SK-N-SH (cell line): ENCODE data around the gene SLIT1. TPM values are rescaled to one million over a fixed set of nuclear protein-coding genes. Genes with fewer than 3 reads are reported as not detected.

ENCODE experiments used
- CTCF ChIA-PET: fragments of 300-600, 350-600 bp; formaldehyde crosslinking; extraction: SDS; loops from one replicate; lab custom pipeline; 2021; lab: Yijun Ruan, JAX
- POLR2A ChIA-PET: fragments of 350-600 bp; sonication (Branson Sonifier 250); formaldehyde crosslinking; extraction: SDS; loops from one replicate; lab custom pipeline; 2020; ENCODE audit warnings: antibody characterized with exemption, inconsistent platforms; lab: Yijun Ruan, JAX
- DNase-seq: peaks from one replicate; pipeline ENCODE4 v3.0.0; 2012
- H2AFZ ChIP-seq: fragments of 200-600 bp; sonication (generic); 2 replicates; pipeline ENCODE4 v1.8.1; 2016; ENCODE audit warnings: antibody characterized with exemption, mild to moderate bottlenecking, low read depth
- H3F3A ChIP-seq: fragments of 200-600 bp; sonication (generic); replicated peaks from 2 replicates; pipeline ENCODE3; 2016; ENCODE audit warnings: antibody characterized with exemption, mild to moderate bottlenecking; ENCODE audit not compliant: insufficient read depth
- H3K27ac ChIP-seq, 2 experiments: fragments of 200-500 bp in 1 of 2; fragments of 200-600 bp in 1 of 2; sonication (Bioruptor generic) in 1 of 2; sonication (generic), shearing (Covaris generic) in 1 of 2; 2 replicates each; pipeline versions ENCODE4 v1.5.1 to v1.6.1; 2014 to 2016; ENCODE audit warnings: low read depth in 2 of 2, inconsistent platforms in 1 of 2, low read length in 1 of 2, mild to moderate bottlenecking in 1 of 2, mixed read lengths in 1 of 2
- H3K27me3 ChIP-seq: fragments of 200-600 bp; sonication (generic), shearing (Covaris generic); 2 replicates; pipeline ENCODE4 v1.6.1; 2016; ENCODE audit warnings: mixed run types; ENCODE audit not compliant: insufficient read depth
- H3K36me3 ChIP-seq, 2 experiments: fragments of 200-500 bp in 1 of 2; fragments of 200-600 bp in 1 of 2; sonication (Bioruptor generic) in 1 of 2; sonication (generic) in 1 of 2; replicated peaks in 1 of 2; 2 replicates each; pipeline versions ENCODE3 to v1.5.1; 2014 to 2016; ENCODE audit warnings: low read length in 1 of 2, mild to moderate bottlenecking in 1 of 2; ENCODE audit not compliant: insufficient read depth in 2 of 2, control insufficient read depth in 1 of 2
- H3K4me1 ChIP-seq, 2 experiments: fragments of 200-500 bp in 1 of 2; fragments of 200-600 bp in 1 of 2; sonication (Bioruptor generic) in 1 of 2; sonication (generic), shearing (Covaris generic) in 1 of 2; 2 replicates each; pipeline versions ENCODE4 v1.5.1 to v1.6.1; 2014 to 2016; ENCODE audit warnings: low read depth in 1 of 2, low read length in 1 of 2, mixed run types in 1 of 2; ENCODE audit not compliant: insufficient read depth in 2 of 2, control insufficient read depth in 1 of 2
- H3K4me2 ChIP-seq: fragments of 200-600 bp; sonication (generic), shearing (Covaris generic); 2 replicates; pipeline ENCODE4 v1.6.1; 2017; ENCODE audit warnings: mixed run types
- H3K4me3 ChIP-seq, 2 experiments: fragments of 200-500 bp in 1 of 2; fragments of 200-600 bp in 1 of 2; sonication (Bioruptor generic) in 1 of 2; sonication (generic), shearing (Covaris generic) in 1 of 2; 2 replicates each; pipeline versions ENCODE4 v1.5.1 to v1.8.1; 2014 to 2016; ENCODE audit warnings: low read depth in 2 of 2, inconsistent platforms in 1 of 2, low read length in 1 of 2, mild to moderate bottlenecking in 1 of 2, mixed read lengths in 1 of 2, moderate library complexity in 1 of 2
- H3K79me2 ChIP-seq: fragments of 200-600 bp; sonication (generic); 2 replicates; pipeline ENCODE4 v1.8.1; 2017; ENCODE audit warnings: mild to moderate bottlenecking; ENCODE audit not compliant: insufficient read depth
- H3K9ac ChIP-seq: fragments of 200-600 bp; sonication (generic); 2 replicates; pipeline ENCODE4 v1.6.1; 2017; ENCODE audit warnings: mixed run types
- H3K9me2 ChIP-seq: fragments of 200-600 bp; sonication (generic); 2 replicates; pipeline ENCODE4 v1.6.1; 2017; ENCODE audit warnings: mixed run types
- H3K9me3 ChIP-seq: fragments of 200-600 bp; sonication (generic); 2 replicates; pipeline ENCODE4 v1.6.1; 2017; ENCODE audit warnings: mixed run types, mild to moderate bottlenecking, moderate library complexity
- H4K20me1 ChIP-seq: fragments of 200-600 bp; sonication (generic); 2 replicates; pipeline ENCODE4 v1.6.1; 2017; ENCODE audit warnings: mild to moderate bottlenecking, mixed run types; ENCODE audit not compliant: insufficient read depth
- CTCF ChIP-seq: fragments of 200-600 bp; sonication (generic); IDR thresholded peaks from 2 replicates; pipeline ENCODE4 v1.6.1; 2017; ENCODE audit warnings: antibody characterized with exemption, mild to moderate bottlenecking, moderate library complexity
- FOSL2 ChIP-seq: IDR thresholded peaks from 2 replicates; pipeline ENCODE4 v1.4.0; 2012; ENCODE audit warnings: low read depth, mild to moderate bottlenecking, moderate library complexity, borderline replicate concordance
- GABPA ChIP-seq: IDR thresholded peaks from 2 replicates; pipeline ENCODE4 v1.4.0; 2012; ENCODE audit warnings: low read depth, mild to moderate bottlenecking
- IRF3 ChIP-seq: fragments of 150-350 bp; IDR thresholded peaks from 2 replicates; pipeline ENCODE4 v1.6.1; 2016; ENCODE audit warnings: mild to moderate bottlenecking, low read depth, low read length
- JUND ChIP-seq: IDR thresholded peaks from 2 replicates; pipeline ENCODE4 v1.4.0; 2012
- MXI1 ChIP-seq: IDR thresholded peaks from 2 replicates; pipeline ENCODE4 v1.6.1; 2012; ENCODE audit warnings: mild to moderate bottlenecking, low read depth, low read length, improper control_type of control experiment
- NFIC ChIP-seq: IDR thresholded peaks from 2 replicates; pipeline ENCODE4 v1.4.0; 2012; ENCODE audit warnings: borderline replicate concordance
- NRF1 ChIP-seq: IDR thresholded peaks from 2 replicates; pipeline ENCODE4 v1.6.1; 2012; ENCODE audit warnings: low read depth, mild to moderate bottlenecking, low read length
- RAD21 ChIP-seq: IDR thresholded peaks from 2 replicates; pipeline ENCODE4 v1.6.1; 2012; ENCODE audit warnings: mild to moderate bottlenecking, low read length
- RFX5 ChIP-seq: IDR thresholded peaks from 2 replicates; pipeline ENCODE4 v1.6.1; 2012; ENCODE audit warnings: mild to moderate bottlenecking, improper control_type of control experiment, low read length
- SMC3 ChIP-seq: IDR thresholded peaks from 2 replicates; pipeline ENCODE4 v1.6.1; 2012; ENCODE audit warnings: low read depth, low read length, improper control_type of control experiment
- TAF1 ChIP-seq: IDR thresholded peaks from 2 replicates; pipeline ENCODE4 v1.6.1; 2012; ENCODE audit warnings: low read depth, mild to moderate bottlenecking, low read length, moderate library complexity, borderline replicate concordance
- TCF12 ChIP-seq: IDR thresholded peaks from 2 replicates; pipeline ENCODE4 v1.4.0; 2012
- YY1 ChIP-seq: IDR thresholded peaks from 2 replicates; pipeline ENCODE4 v1.4.0; 2012; ENCODE audit warnings: low read depth, mild to moderate bottlenecking
- WGBS: methylation state at CpG from one replicate; pipeline ENCODE4 v1.1.6; 2017; ENCODE audit warnings: low lambda C conversion rate; 5-methylcytosine and 5-hydroxymethylcytosine counted together
- polyA plus RNA-seq, 3 experiments: library from polyadenylated mRNA; depleted of rRNA; stranded (reverse); fragments of >200 nt; gene quantifications; 2 replicates each; pipeline ENCODE4 v1.2.3, GENCODE V29; 2012
- TF ChIP-seq, protein P1 (sequence below): IDR thresholded peaks from 2 replicates; pipeline ENCODE4 v1.6.1; 2012; ENCODE audit warnings: mild to moderate bottlenecking, low read depth, low read length, moderate library complexity

SLIT1 gene
- polyA plus RNA-seq, 1 of the 3 experiments (the other 2 are of a cell fraction), result 0.05 TPM

DNA sequence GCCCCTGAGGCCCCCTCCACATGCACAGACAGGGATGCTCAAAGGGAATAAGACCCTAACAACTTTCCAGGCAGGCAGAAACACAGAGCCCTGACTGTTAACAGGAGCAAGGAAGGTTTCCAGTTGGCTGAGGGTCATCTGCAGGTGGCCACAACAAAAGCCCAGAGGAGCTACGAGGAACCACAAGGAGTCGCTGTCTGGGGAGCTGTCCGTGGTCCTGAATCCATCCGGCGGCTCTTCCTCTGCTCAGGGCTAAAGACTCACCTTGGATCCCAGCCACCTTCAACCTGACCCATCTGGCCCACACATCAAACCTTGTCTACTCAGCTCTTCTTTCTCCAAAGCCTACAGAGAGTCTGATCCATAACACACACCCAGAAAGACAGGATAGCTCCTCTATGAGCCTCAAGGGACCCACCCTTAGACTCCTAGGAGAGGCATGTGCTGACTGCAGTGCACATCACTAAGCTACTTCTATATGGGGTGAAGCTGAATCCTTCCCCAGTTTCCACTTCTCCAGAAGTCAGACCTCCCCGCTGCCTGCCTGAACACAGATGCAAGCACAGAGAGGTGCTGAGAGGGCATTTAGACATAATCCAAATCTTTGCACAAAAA lies 104.0 kb downstream of the SLIT1 start:
- no peak overlapping the region for H3K9ac ChIP-seq
- H3K27ac ChIP-seq, result no peak overlapping the region
- H3K79me2 ChIP-seq, result no peaks in the 10 kb centered on the region
- peaks cover 9% of the 10 kb centered on the region for H3K27me3 ChIP-seq
- no peak overlapping the region for H2AFZ ChIP-seq
- H3K4me2 ChIP-seq, result no peak overlapping the region
- POLR2A ChIA-PET, result interaction anchor here (0.7 kb wide), 1 partner anchor 129 kb away, joined by 3 read pairs; no protein-coding TSS in a partner anchor
- no peaks in the 10 kb centered on the region for H3K4me1 ChIP-seq
- no peaks in the 10 kb centered on the region for H3K9me2 ChIP-seq
- H4K20me1 ChIP-seq, result no peaks in the 10 kb centered on the region
- DNase-seq, result no peak
- TF ChIP-seq, protein P1, sequence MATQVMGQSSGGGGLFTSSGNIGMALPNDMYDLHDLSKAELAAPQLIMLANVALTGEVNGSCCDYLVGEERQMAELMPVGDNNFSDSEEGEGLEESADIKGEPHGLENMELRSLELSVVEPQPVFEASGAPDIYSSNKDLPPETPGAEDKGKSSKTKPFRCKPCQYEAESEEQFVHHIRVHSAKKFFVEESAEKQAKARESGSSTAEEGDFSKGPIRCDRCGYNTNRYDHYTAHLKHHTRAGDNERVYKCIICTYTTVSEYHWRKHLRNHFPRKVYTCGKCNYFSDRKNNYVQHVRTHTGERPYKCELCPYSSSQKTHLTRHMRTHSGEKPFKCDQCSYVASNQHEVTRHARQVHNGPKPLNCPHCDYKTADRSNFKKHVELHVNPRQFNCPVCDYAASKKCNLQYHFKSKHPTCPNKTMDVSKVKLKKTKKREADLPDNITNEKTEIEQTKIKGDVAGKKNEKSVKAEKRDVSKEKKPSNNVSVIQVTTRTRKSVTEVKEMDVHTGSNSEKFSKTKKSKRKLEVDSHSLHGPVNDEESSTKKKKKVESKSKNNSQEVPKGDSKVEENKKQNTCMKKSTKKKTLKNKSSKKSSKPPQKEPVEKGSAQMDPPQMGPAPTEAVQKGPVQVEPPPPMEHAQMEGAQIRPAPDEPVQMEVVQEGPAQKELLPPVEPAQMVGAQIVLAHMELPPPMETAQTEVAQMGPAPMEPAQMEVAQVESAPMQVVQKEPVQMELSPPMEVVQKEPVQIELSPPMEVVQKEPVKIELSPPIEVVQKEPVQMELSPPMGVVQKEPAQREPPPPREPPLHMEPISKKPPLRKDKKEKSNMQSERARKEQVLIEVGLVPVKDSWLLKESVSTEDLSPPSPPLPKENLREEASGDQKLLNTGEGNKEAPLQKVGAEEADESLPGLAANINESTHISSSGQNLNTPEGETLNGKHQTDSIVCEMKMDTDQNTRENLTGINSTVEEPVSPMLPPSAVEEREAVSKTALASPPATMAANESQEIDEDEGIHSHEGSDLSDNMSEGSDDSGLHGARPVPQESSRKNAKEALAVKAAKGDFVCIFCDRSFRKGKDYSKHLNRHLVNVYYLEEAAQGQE, result peak; percentile 99
- peak; percentile 19; the same call in 1 of the 2 replicates for TF ChIP-seq SMC3
- peak; percentile 51 for TF ChIP-seq CTCF
- no peak for TF ChIP-seq IRF3
- no peak for TF ChIP-seq JUND
- TF ChIP-seq, all 33 proteins: peak for 3
- CTCF ChIA-PET, result interaction anchor here (1.0 to 21.7 kb wide), 4 partner anchors 9 to 122 kb away, joined by 3 to 894 read pairs (median 112); partner anchors contain the start of gene SLIT1
- H3K36me3 ChIP-seq, result no peaks in the 10 kb centered on the region
- no peak overlapping the region; a peak in 1 of 4 replicates for H3K4me3 ChIP-seq
- WGBS, result 74% methylated on average over 6 of the region's 6 CpGs
- no peaks in the 10 kb centered on the region for H3F3A ChIP-seq
- H3K9me3 ChIP-seq, result no peaks in the 10 kb centered on the region

GRCh38 chr10:97080051-97080776 lies 105.5 kb downstream of the SLIT1 start:
- Histone ChIP-seq H4K20me1 (no peaks in the 10 kb centered on the region), H2AFZ (no peak overlapping the region), H3K79me2 (no peaks in the 10 kb centered on the region), H3K4me1 (peaks cover 0 to 13% of the 10 kb centered on the region in 2 experiments; a peak in 1 of 4 replicates), H3K9me3 (no peaks in the 10 kb centered on the region), H3K36me3 (no peaks in the 10 kb centered on the region), H3K27ac (no peak overlapping the region), H3K4me2 (no peak overlapping the region), H3K9me2 (no peaks in the 10 kb centered on the region), H3K9ac (no peak overlapping the region), H3K27me3 (peaks cover under 1% of the 10 kb centered on the region; the same call in 1 of the 2 replicates), H3K4me3 (no peak overlapping the region), H3F3A (no peaks in the 10 kb centered on the region)
- ChIA-PET POLR2A (no interaction called here), CTCF (interaction anchor here (0.6 to 21.7 kb wide), 4 partner anchors 61 to 124 kb away, joined by 3 to 894 read pairs (median 105); partner anchors contain the start of gene SLIT1)
- no peak for DNase-seq
- 24% methylated on average over 7 of the region's 7 CpGs for WGBS
- no peak for TF ChIP-seq YY1
- TF ChIP-seq TAF1, result no peak
- no peak for TF ChIP-seq RAD21
- TF ChIP-seq TCF12, result no peak
- no peak for TF ChIP-seq NFIC
- no peak for TF ChIP-seq FOSL2
- no peak for TF ChIP-seq RFX5
- no peak for TF ChIP-seq IRF3
- TF ChIP-seq GABPA, result no peak
- no peak for TF ChIP-seq NRF1
- TF ChIP-seq MXI1, result no peak
